ENCODE results near the gene GPT2.

GPT2 gene

GRCh38 chr16:46882304-46882939 lies 1.7 kb upstream of the GPT2 start:
- no peak overlapping the region for H3K27ac ChIP-seq
- CTCF ChIA-PET, result interaction anchor here (0.5 to 2.3 kb wide), 3 partner anchors 24 to 492 kb away, joined by 3 to 8 read pairs (median 3); no protein-coding TSS in a partner anchor
- no peak for TF ChIP-seq CTCF (conservative IDR thresholded peaks at IDR 0.05; ENCODE audit: low read depth)
- POLR2A ChIA-PET (ENCODE audit: low non-redundant PET), result no interaction called here
- no peak for DNase-seq (ENCODE audit: low spot score)

- no peak for TF ChIP-seq CTCF (conservative IDR thresholded peaks at IDR 0.05; ENCODE audit: low read depth)
- CTCF ChIA-PET, result interaction anchor here (0.5 to 2.3 kb wide), 3 partner anchors 24 to 492 kb away, joined by 3 to 8 read pairs (median 3); no protein-coding TSS in a partner anchor
- POLR2A ChIA-PET (ENCODE audit: low non-redundant PET), result no interaction called here
- peak overlapping the region; percentile 86 for H3K27ac ChIP-seq
- DNase-seq (ENCODE audit: low spot score), result no peak
These were observed 1.2 kb upstream of the GPT2 start for GRCh38 chr16:46882940-46883307.

DNA sequence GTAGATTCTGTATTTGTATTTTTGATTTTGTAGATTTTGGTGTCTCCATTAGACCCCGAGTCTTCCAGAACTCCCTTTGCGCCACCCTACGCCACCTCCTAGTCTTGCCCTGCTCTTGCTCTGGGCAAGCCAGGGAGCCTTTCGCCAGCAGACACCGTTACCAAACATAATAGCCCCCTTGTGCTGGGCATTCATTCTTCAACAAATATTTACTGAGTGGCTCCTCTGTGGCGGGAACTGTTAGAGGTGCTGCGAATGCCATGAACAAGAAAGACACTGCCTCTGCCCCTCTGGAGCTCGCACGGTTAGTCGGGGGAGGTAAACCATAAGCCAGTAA lies 841 bp upstream of the GPT2 start:
- no peak for DNase-seq (ENCODE audit: low spot score)
- H3K27ac ChIP-seq, result peak overlapping the region; percentile 86
- no peak for TF ChIP-seq CTCF (conservative IDR thresholded peaks at IDR 0.05; ENCODE audit: low read depth)
- ChIA-PET CTCF (interaction anchor here (0.6 to 1.1 kb wide), 2 partner anchors 29 to 856 kb away, joined by 4 to 5 read pairs; no protein-coding TSS in a partner anchor), POLR2A (ENCODE audit: low non-redundant PET) (interaction anchor here (0.7 kb wide), 1 partner anchor 108 kb away, joined by 4 read pairs; no protein-coding TSS in a partner anchor)

DNA sequence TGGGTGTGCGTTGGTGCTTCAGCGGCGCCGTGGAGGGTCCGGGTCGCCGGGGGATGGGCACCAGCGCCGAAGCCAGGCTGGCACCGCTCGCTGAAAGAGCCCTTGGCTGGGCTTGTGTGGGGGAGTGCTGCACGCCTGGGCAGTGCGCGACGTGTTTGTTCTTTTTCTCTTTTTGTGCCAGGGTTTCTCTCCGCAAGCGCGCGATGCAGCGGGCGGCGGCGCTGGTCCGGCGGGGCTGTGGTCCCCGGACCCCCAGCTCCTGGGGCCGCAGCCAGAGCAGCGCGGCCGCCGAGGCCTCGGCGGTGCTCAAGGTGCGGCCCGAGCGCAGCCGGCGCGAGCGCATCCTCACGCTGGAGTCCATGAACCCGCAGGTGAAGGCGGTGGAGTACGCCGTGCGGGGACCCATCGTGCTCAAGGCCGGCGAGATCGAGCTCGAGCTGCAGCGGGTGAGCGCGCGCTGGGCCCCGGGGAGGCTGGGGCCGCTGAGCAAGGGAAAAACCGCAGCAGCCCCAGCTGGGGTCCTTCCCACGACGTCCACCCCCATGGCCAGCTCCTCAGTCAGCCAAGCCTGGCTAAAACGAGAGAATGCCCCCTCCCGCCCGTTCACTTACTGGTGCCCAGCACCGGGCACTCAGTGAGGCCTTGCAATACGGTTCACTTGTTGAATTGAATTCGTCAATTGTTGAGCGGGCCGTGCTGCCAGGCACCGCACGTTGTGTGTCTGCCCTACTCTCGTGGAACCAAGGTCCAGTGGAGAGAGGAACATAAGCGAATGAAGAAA lies 541 bp downstream of the GPT2 start:
- CTCF ChIA-PET, result interaction anchor here (1.1 kb wide), 2 partner anchors 10 to 30 kb away, joined by 3 to 5 read pairs; no protein-coding TSS in a partner anchor
- no peak for DNase-seq (ENCODE audit: low spot score)
- POLR2A ChIA-PET (ENCODE audit: low non-redundant PET), result no interaction called here
- peak overlapping the region; percentile 86 for H3K27ac ChIP-seq
- no peak for TF ChIP-seq CTCF (conservative IDR thresholded peaks at IDR 0.05; ENCODE audit: low read depth)

GRCh38 chr16:46885960-46886763 lies 2.0 kb downstream of the GPT2 start:
- ChIA-PET CTCF (interaction anchor here (0.8 to 1.6 kb wide), 2 partner anchors 32 to 1279 kb away, joined by 3 to 5 read pairs; no protein-coding TSS in a partner anchor), POLR2A (ENCODE audit: low non-redundant PET) (interaction anchor here (1.1 kb wide), 1 partner anchor 14 kb away, joined by 4 read pairs; no protein-coding TSS in a partner anchor)
- DNase-seq (ENCODE audit: low spot score), result peak; percentile 36

More at GRCh38 chr16:46885960-46886763, 2.0 kb downstream of the GPT2 start:
- peak overlapping the region; percentile 86 for H3K27ac ChIP-seq
- TF ChIP-seq CTCF (conservative IDR thresholded peaks at IDR 0.05; ENCODE audit: low read depth), result no peak

Data from RWPE1 (cell line).